ENCODE data around the gene TROAP. TPM values are rescaled to one million over a fixed set of nuclear protein-coding genes. Genes with fewer than 3 reads are reported as not detected.
A peak's percentile ranks its signal among the peaks of the same experiment; 100 is the strongest.

The TROAP gene
- polyA plus RNA-seq, 3 donors: 0.05 TPM; not detected in 2

- H3K36me3 Mint-ChIP-seq: no peaks in the 10 kb centered on the region
- Histone ChIP-seq H3K9ac (ENCODE audit: insufficient read depth, low read length, poor library complexity, severe bottlenecking) (no peak overlapping the region), H3K4me3 (replicated peaks in 1 of 3; ENCODE audit: low read depth in 2 of 3, low read length in 3 of 3) (no peak overlapping the region), H2AFZ (ENCODE audit: insufficient read depth, low read depth, low read length, poor library complexity, severe bottlenecking) (no peak overlapping the region), H3K9me3 (replicated peaks in 1 of 2; ENCODE audit: control insufficient read depth in 1 of 2, insufficient read depth in 1 of 2, low read length in 2 of 2) (no peaks in the 10 kb centered on the region), H3K36me3 (replicated peaks in 1 of 2; ENCODE audit: control insufficient read depth in 1 of 2, insufficient read depth in 2 of 2, low read length in 2 of 2) (no peaks in the 10 kb centered on the region), H3K4me1 (ENCODE audit: control insufficient read depth in 1 of 2, insufficient read depth in 2 of 2, low read length in 2 of 2) (peaks cover 23% of the 10 kb centered on the region in 2 donors), H4K20me1 (ENCODE audit: insufficient read depth, low read length) (no peaks in the 10 kb centered on the region), H3K27me3 (ENCODE audit: control insufficient read depth in 2 of 2, insufficient read depth in 2 of 2, low read length in 2 of 2) (no peaks in the 10 kb centered on the region), H3K4me2 (replicated peaks; ENCODE audit: extremely low read depth, low read length, poor library complexity, severe bottlenecking) (no peak overlapping the region), H3K79me2 (ENCODE audit: insufficient read depth, low read length) (no peaks in the 10 kb centered on the region), H3K27ac (ENCODE audit: low read depth in 1 of 2, low read length in 2 of 2) (no peak overlapping the region)
- peaks cover 2 to 12% (median 7%) of the 10 kb centered on the region in 3 donors for H3K27me3 Mint-ChIP-seq (ENCODE audit: low read depth in 3 of 3)
- no peak overlapping the region for H3K27ac Mint-ChIP-seq
- H3K4me3 Mint-ChIP-seq: no peak overlapping the region
- peaks cover 21% of the 10 kb centered on the region for H3K4me1 Mint-ChIP-seq
- DNase-seq: no peak
- TF ChIP-seq, protein P1, sequence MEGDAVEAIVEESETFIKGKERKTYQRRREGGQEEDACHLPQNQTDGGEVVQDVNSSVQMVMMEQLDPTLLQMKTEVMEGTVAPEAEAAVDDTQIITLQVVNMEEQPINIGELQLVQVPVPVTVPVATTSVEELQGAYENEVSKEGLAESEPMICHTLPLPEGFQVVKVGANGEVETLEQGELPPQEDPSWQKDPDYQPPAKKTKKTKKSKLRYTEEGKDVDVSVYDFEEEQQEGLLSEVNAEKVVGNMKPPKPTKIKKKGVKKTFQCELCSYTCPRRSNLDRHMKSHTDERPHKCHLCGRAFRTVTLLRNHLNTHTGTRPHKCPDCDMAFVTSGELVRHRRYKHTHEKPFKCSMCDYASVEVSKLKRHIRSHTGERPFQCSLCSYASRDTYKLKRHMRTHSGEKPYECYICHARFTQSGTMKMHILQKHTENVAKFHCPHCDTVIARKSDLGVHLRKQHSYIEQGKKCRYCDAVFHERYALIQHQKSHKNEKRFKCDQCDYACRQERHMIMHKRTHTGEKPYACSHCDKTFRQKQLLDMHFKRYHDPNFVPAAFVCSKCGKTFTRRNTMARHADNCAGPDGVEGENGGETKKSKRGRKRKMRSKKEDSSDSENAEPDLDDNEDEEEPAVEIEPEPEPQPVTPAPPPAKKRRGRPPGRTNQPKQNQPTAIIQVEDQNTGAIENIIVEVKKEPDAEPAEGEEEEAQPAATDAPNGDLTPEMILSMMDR (IDR thresholded peaks at IDR 0.05): no peak
- no peaks in the 10 kb centered on the region for H3K9me3 Mint-ChIP-seq
- no CpG with 5 or more reads among the region's 1 CpG for WGBS (ENCODE audit: insufficient coverage)
- intact Hi-C loops (cut with micrococcal nuclease): no loop called here
Observed at GRCh38 chr12:49362077-49362476, 39.0 kb downstream of the TROAP start.

- no CpG with 5 or more reads among the region's 1 CpG for WGBS (ENCODE audit: insufficient coverage)
- H3K4me1 Mint-ChIP-seq: peaks cover 36% of the 10 kb centered on the region
- TF ChIP-seq, protein P1 (IDR thresholded peaks at IDR 0.05): no peak
- Histone ChIP-seq H3K4me2 (replicated peaks; ENCODE audit: extremely low read depth, low read length, poor library complexity, severe bottlenecking) (peak overlapping the region; percentile 33), H3K79me2 (ENCODE audit: insufficient read depth, low read length) (no peaks in the 10 kb centered on the region), H3K36me3 (replicated peaks in 1 of 2; ENCODE audit: control insufficient read depth in 1 of 2, insufficient read depth in 2 of 2, low read length in 2 of 2) (no peaks in the 10 kb centered on the region), H4K20me1 (ENCODE audit: insufficient read depth, low read length) (no peaks in the 10 kb centered on the region), H3K27ac (ENCODE audit: low read depth in 1 of 2, low read length in 2 of 2) (no peak overlapping the region), H3K4me1 (ENCODE audit: control insufficient read depth in 1 of 2, insufficient read depth in 2 of 2, low read length in 2 of 2) (peaks cover 33 to 36% of the 10 kb centered on the region in 2 donors), H3K9me3 (replicated peaks in 1 of 2; ENCODE audit: control insufficient read depth in 1 of 2, insufficient read depth in 1 of 2, low read length in 2 of 2) (no peaks in the 10 kb centered on the region), H2AFZ (ENCODE audit: insufficient read depth, low read depth, low read length, poor library complexity, severe bottlenecking) (no peak overlapping the region), H3K9ac (ENCODE audit: insufficient read depth, low read length, poor library complexity, severe bottlenecking) (no peak overlapping the region), H3K27me3 (ENCODE audit: control insufficient read depth in 2 of 2, insufficient read depth in 2 of 2, low read length in 2 of 2) (no peaks in the 10 kb centered on the region), H3K4me3 (replicated peaks in 1 of 3; ENCODE audit: low read depth in 2 of 3, low read length in 3 of 3) (peak overlapping the region in 1 of 3 experiments; percentile 35)
- H3K4me3 Mint-ChIP-seq: no peak overlapping the region
- H3K9me3 Mint-ChIP-seq: no peaks in the 10 kb centered on the region
- no peaks in the 10 kb centered on the region for H3K36me3 Mint-ChIP-seq
- intact Hi-C loops (cut with micrococcal nuclease): no loop called here
- H3K27me3 Mint-ChIP-seq (ENCODE audit: low read depth in 3 of 3): peaks cover 0 to 4% (median 2%) of the 10 kb centered on the region in 3 donors
- peak; percentile 56 to 84 (median 83) for DNase-seq
- peak overlapping the region in 3 of 7 donors; percentile 35 to 72 (median 66) for H3K27ac Mint-ChIP-seq
Observed at GRCh38 chr12:49364989-49365388, 41.9 kb downstream of the TROAP start.

All from CD14-positive monocyte (primary cell).